HepG2 (cell line): Measurements from ENCODE around the gene KIF27. TPM values are rescaled to one million over a fixed set of nuclear protein-coding genes. Genes with fewer than 3 reads are reported as not detected.

Source experiments
- GABPB1 ChIP-seq: IDR thresholded peaks from 2 replicates; pipeline ENCODE4 v1.6.1; 2016; ENCODE audit warnings: mild to moderate bottlenecking, missing genetic modification reagents, moderate library complexity, missing compliant biosample characterization
- KDM5B ChIP-seq: sonication (generic); formaldehyde crosslinking; IDR thresholded peaks from 2 replicates; pipeline ENCODE4 v1.4.0; 2020; ENCODE audit warnings: missing genetic modification reagents, mild to moderate bottlenecking, borderline replicate concordance
- KLF9 ChIP-seq: IDR thresholded peaks from 2 replicates; pipeline ENCODE4 v1.6.1; 2016; ENCODE audit warnings: low read depth
- REPIN1 ChIP-seq: sonication (generic); formaldehyde crosslinking; IDR thresholded peaks from 2 replicates; pipeline ENCODE4 v1.8.0; 2022; ENCODE audit warnings: missing genetic modification reagents, low read depth, mild to moderate bottlenecking, borderline replicate concordance
- THRA ChIP-seq: sonication (generic); formaldehyde crosslinking; IDR thresholded peaks from 2 replicates; pipeline ENCODE4 v1.4.0; 2020; ENCODE audit warnings: missing genetic modification reagents, borderline replicate concordance
- UBTF ChIP-seq: sonication (generic); formaldehyde crosslinking; IDR thresholded peaks from 2 replicates; pipeline ENCODE4 v1.4.0; 2020; ENCODE audit warnings: mild to moderate bottlenecking, missing genetic modification reagents
- ZBTB46 ChIP-seq: sonication (generic); formaldehyde crosslinking; IDR thresholded peaks from 2 replicates; pipeline ENCODE4 v1.4.0; 2020; ENCODE audit warnings: mild to moderate bottlenecking, missing genetic modification reagents, borderline replicate concordance
- ZNF543 ChIP-seq: sonication (generic); formaldehyde crosslinking; IDR thresholded peaks from 2 replicates; pipeline ENCODE4 v1.4.0; 2020; ENCODE audit warnings: mild to moderate bottlenecking, missing genetic modification reagents
- ZNF607 ChIP-seq: sonication (generic); formaldehyde crosslinking; IDR thresholded peaks from 2 replicates; pipeline ENCODE4 v1.5.1; 2020; ENCODE audit warnings: missing genetic modification reagents, mild to moderate bottlenecking, borderline replicate concordance
- ZNF609 ChIP-seq: sonication (generic); formaldehyde crosslinking; IDR thresholded peaks from 2 replicates; pipeline ENCODE4 v1.4.0; 2020; ENCODE audit warnings: mild to moderate bottlenecking, missing genetic modification reagents, borderline replicate concordance
- ZSCAN20 ChIP-seq: sonication (generic); formaldehyde crosslinking; IDR thresholded peaks from 2 replicates; pipeline ENCODE4 v1.4.0; 2020; ENCODE audit warnings: missing genetic modification reagents, mild to moderate bottlenecking, borderline replicate concordance
- polyA plus RNA-seq, 8 experiments: library from polyadenylated mRNA; depleted of rRNA in 3 of 8; stranded (reverse) in 7 of 8; unstranded in 1 of 8; fragments of >200 nt; fragmentation: Illumina TruSeq in 4 of 8; extraction: Trizol in 4 of 8; gene quantifications; 2 replicates each; pipeline versions ENCODE4 v1.2.1 to v1.2.3, GENCODE V29; 2011 to 2016; ENCODE audit warnings: low read depth in 4 of 8, missing spikeins in 1 of 8, mixed read lengths in 1 of 8; ENCODE audit not compliant: insufficient read depth in 1 of 8
- total RNA-seq, 5 experiments: library from RNA; depleted of rRNA; stranded (reverse); fragments of >200 nt; fragmentation: Illumina TruSeq; extraction: Trizol; gene quantifications; 2 replicates each; pipeline ENCODE4 v1.2.3, GENCODE V29; 2016; ENCODE audit warnings: low read depth in 1 of 5
- TF ChIP-seq, protein P1 (sequence below): sonication (generic); formaldehyde crosslinking; IDR thresholded peaks from 2 replicates; pipeline ENCODE4 v1.4.0; 2020; ENCODE audit warnings: missing genetic modification reagents
- TF ChIP-seq, protein P2 (sequence below): sonication (generic); formaldehyde crosslinking; IDR thresholded peaks from 2 replicates; pipeline ENCODE4 v1.4.0; 2020; ENCODE audit warnings: missing genetic modification reagents; ENCODE audit errors: not compliant biosample characterization

Gene KIF27
- total and polyA plus RNA-seq, 2 of the 13 experiments (the other 11 are each of a cell fraction or from before 2014, with no cell fraction given) = 0.95 to 4.1 TPM

GRCh38 chr9:83920927-83921707 lies at the start of gene KIF27 (continued):
- TF ChIP-seq, protein P1, sequence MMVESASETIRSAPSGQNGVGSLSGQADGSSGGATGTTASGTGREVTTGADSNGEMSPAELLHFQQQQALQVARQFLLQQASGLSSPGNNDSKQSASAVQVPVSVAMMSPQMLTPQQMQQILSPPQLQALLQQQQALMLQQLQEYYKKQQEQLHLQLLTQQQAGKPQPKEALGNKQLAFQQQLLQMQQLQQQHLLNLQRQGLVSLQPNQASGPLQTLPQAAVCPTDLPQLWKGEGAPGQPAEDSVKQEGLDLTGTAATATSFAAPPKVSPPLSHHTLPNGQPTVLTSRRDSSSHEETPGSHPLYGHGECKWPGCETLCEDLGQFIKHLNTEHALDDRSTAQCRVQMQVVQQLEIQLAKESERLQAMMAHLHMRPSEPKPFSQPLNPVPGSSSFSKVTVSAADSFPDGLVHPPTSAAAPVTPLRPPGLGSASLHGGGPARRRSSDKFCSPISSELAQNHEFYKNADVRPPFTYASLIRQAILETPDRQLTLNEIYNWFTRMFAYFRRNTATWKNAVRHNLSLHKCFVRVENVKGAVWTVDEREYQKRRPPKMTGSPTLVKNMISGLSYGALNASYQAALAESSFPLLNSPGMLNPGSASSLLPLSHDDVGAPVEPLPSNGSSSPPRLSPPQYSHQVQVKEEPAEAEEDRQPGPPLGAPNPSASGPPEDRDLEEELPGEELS (CRISPR knock-in tag) = peak; percentile 59
- TF ChIP-seq THRA (CRISPR knock-in tag) (0 out of 2 replicates have a peak, but pooled peaks have one; percentile 13), REPIN1 (CRISPR knock-in tag) (peak; percentile 15; the same call in 1 of the 2 replicates), UBTF (CRISPR knock-in tag) (peak; percentile 77; the same call in 1 of the 2 replicates), ZSCAN20 (CRISPR knock-in tag) (no peak; the same call in 1 of the 2 replicates), ZNF543 (CRISPR knock-in tag) (no peak; the same call in 1 of the 2 replicates), ZBTB46 (CRISPR knock-in tag) (no peak), GABPB1 (CRISPR knock-in tag) (peak; percentile 83), ZNF607 (CRISPR knock-in tag) (peak; percentile 75; the same call in 1 of the 2 replicates), KLF9 (no peak), KDM5B (CRISPR knock-in tag) (peak; percentile 60; the same call in 1 of the 2 replicates), ZNF609 (CRISPR knock-in tag) (peak; percentile 47; the same call in 1 of the 2 replicates)
- TF ChIP-seq, protein P2, sequence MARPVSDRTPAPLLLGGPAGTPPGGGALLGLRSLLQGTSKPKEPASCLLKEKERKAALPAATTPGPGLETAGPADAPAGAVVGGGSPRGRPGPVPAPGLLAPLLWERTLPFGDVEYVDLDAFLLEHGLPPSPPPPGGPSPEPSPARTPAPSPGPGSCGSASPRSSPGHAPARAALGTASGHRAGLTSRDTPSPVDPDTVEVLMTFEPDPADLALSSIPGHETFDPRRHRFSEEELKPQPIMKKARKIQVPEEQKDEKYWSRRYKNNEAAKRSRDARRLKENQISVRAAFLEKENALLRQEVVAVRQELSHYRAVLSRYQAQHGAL (CRISPR knock-in tag) = no peak
